GM21360 (cell line): ENCODE data around the gene USP15.
"Not testable (repeated sequence)": the region's sequence is repeated elsewhere in the genome, so short reads cannot be mapped to it uniquely, and the experiment has no call there.

ENCODE experiments used
- ATAC-seq: cut with Tn5 transposase; IDR thresholded peaks from one replicate; pipeline ENCODE4 v1.9.1; 2021; ENCODE audit warnings: mild to moderate bottlenecking, moderate library complexity; ENCODE audit not compliant: unreplicated experiment

The USP15 gene

GRCh38 chr12:62365846-62366245, 105.6 kb downstream of the USP15 start:
- not testable (repeated sequence) for ATAC-seq

- not testable (repeated sequence) for ATAC-seq
Observed at GRCh38 chr12:62368430-62369223, 108.4 kb downstream of the USP15 start.

GRCh38 chr12:62370189-62370588, 110.0 kb downstream of the USP15 start:
- ATAC-seq: no peak

- no peak for ATAC-seq
Observed at GRCh38 chr12:62371661-62372060, 111.5 kb downstream of the USP15 start.

GRCh38 chr12:62372134-62372533, 111.9 kb downstream of the USP15 start:
- no peak for ATAC-seq

GRCh38 chr12:62372825-62373224, 112.6 kb downstream of the USP15 start:
- no peak for ATAC-seq

- ATAC-seq: no peak
Observed at GRCh38 chr12:62375603-62376002, 115.4 kb downstream of the USP15 start.

- no peak for ATAC-seq
Observed at GRCh38 chr12:62379026-62379722, 119.0 kb downstream of the USP15 start.

GRCh38 chr12:62379723-62380045, 119.5 kb downstream of the USP15 start:
- ATAC-seq: no peak

- ATAC-seq: no peak
Observed at GRCh38 chr12:62382526-62382925, 122.3 kb downstream of the USP15 start.

GRCh38 chr12:62396750-62397149, 136.5 kb downstream of the USP15 start:
- ATAC-seq: no peak

- ATAC-seq: no peak
Observed at GRCh38 chr12:62400135-62400534, 139.9 kb downstream of the USP15 start.

GRCh38 chr12:62401631-62402030, 141.4 kb downstream of the USP15 start:
- no peak for ATAC-seq

GRCh38 chr12:62403031-62403430, 142.8 kb downstream of the USP15 start:
- ATAC-seq: no peak

GRCh38 chr12:62407587-62407986, 147.4 kb downstream of the USP15 start:
- ATAC-seq: no peak

- ATAC-seq: no peak
Observed at GRCh38 chr12:62409068-62409467, 148.9 kb downstream of the USP15 start.

GRCh38 chr12:62414180-62414579, 154.0 kb downstream of the USP15 start:
- no peak for ATAC-seq

- no peak for ATAC-seq
Observed at GRCh38 chr12:62426089-62426488, 165.9 kb downstream of the USP15 start.

- no peak for ATAC-seq
Observed at GRCh38 chr12:62429457-62429856, 169.3 kb downstream of the USP15 start.

- no peak for ATAC-seq
Observed at GRCh38 chr12:62434494-62435302, 174.5 kb downstream of the USP15 start.

GRCh38 chr12:62435303-62436163, 175.3 kb downstream of the USP15 start:
- peak; percentile 85 for ATAC-seq
